AG09319 (cell line): ENCODE measurements around the gene LKAAEAR1.

Source experiments
- DNase-seq: peaks from one replicate; pipeline ENCODE4 v3.0.0-alpha.2; 2010; ENCODE audit warnings: low read depth; ENCODE audit errors: extremely low read depth
- CTCF ChIP-seq: IDR thresholded peaks from 2 replicates; pipeline ENCODE4 v1.5.1; 2011; ENCODE audit warnings: low read depth, mild to moderate bottlenecking, inconsistent platforms, low read length, moderate library complexity

LKAAEAR1 gene

DNA sequence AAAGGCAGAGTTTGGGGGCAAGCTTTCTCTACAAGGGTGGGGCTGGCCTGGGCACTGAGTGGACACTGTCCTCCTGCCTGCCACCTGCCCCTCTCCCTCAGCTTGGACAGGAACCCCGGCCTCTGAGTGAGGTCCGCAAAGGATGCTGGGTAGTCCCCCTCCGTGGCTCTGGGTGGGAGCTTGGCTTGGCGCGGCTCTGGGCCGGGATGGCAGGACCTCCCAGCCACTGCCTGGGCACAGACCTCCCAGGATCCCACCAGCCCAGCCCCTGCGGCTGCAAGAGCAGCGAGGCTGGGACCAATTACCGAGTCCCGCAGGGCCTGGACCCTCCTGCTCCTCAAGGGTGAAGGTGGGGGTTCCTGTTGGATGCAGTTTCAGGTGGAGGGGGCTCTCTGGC is 31.9 kb downstream of the LKAAEAR1 start:
- TF ChIP-seq CTCF = no peak
- no peak for DNase-seq

DNA sequence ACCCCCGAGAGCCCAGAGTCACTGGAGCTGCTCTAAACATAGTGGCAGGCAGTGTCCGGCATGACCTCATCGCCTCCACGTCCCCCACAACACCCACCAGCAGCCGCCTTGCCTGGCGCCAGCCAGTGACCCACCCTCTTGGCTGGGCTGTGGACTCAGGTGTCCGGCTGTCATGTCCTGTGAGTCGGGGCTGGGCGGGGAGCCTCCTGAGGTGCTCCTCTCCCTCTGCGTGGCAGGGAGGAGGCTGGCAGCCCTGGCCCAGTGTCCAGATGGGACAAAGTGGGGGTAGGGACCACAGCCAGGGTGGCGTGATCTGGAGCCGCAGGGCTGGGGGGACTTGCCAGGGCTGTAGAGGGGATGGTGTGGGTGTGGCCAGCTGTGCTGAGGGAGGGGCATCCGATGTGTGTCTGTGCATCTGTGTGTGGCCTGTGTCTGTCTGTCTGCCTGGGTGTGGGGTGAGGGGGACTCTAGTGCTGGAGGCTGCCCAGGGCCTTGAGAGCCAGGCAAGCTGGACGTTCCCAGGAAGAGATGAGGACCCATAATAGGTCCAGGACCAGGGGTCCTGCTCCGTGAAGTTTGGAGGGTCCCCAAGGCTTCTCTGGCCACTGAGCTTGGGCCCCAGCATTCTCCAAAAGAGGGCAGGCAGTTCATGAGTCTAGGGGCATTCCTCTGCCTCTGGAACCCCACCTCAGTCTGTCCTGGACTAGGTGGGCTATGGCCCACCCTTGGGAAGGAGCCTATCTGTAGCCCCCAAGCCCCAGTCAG is 32.5 kb downstream of the LKAAEAR1 start:
- TF ChIP-seq CTCF = no peak
- no peak for DNase-seq

- no peak for DNase-seq
- TF ChIP-seq CTCF = no peak
These were observed 33.2 kb downstream of the LKAAEAR1 start for GRCh38 chr20:64051033-64051452.

DNA sequence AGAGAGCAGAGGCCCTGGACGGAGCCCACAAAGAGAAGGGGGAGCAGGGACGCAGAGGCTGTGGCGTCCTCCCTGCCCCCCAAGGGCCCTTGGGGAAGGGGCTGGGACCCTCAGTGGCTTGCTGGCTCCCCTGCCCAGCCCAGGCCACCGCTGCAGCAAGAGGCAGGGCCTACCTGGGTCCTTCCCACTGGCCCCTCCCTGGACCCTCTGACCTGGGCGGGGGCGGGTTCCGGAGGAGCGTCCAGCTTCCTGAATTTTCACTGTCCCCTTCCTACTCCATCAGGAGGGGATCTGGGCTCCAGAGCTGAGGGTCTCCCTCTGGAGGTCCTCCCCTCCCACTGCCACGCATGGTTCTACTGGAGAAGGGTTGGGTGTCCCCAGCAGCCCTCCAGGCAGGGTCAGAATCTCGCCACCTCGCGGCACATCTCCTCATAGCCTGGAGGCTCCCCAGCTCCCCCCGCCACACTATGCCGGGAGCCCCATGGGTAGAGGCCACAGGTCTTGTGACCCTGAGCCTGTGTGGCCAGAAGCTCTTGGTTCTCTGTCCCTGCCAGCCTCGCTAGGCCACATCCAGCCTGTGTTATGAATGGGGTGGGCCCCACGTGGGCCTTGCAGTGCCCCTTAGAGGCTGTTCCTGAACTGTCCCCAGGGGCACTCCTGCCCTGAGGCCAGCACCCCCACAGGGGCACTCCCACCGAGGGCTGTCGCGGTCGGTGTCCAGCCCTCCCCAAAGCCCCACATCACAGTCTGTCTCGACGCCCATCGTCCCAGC is 33.8 kb downstream of the LKAAEAR1 start:
- no peak for DNase-seq
- TF ChIP-seq CTCF = no peak

- no peak for DNase-seq
- TF ChIP-seq CTCF = no peak
These were observed 34.3 kb downstream of the LKAAEAR1 start for GRCh38 chr20:64049878-64050260.

- DNase-seq = no peak
- no peak for TF ChIP-seq CTCF
These were observed 34.9 kb downstream of the LKAAEAR1 start, which contains the start of gene SOX18 for GRCh38 chr20:64049060-64049877. Gene SOX18 (minus strand): TSS chr20:64049639. CDS start chr20:64049516, 123 bp downstream.
